ENCODE data around the gene SUCLG2. TPM values are rescaled to one million over a fixed set of nuclear protein-coding genes. Genes with fewer than 3 reads are reported as not detected.

Gene SUCLG2
- total RNA-seq, 1 donor from 2014 or later: 49.9 TPM

DNA sequence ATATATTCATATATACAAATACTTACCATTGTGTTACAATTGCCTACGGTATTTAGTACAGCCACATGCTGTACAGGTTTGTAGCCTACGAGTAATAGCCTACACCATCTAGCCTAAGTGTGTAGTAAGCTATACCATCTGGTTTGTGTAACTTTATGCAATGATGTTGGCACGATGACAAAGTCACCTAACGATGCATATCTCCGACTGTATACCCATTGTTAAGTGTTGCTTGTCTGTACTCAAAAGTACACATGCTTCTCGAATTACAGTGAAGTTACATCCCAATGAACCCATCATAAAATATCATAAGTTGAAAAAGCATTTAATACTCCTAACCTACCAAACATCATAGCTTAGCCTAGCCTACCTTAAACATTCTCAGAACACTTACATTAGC lies 329.2 kb downstream of the SUCLG2 start:
- no peak for DNase-seq (ENCODE audit: low read depth, low spot score)
